ENCODE measurements around the gene FILIP1.

Gene FILIP1

GRCh38 chr6:75382634-75382900 lies 111.0 kb downstream of the FILIP1 start:
- no peaks in the 10 kb centered on the region for H3F3A ChIP-seq (ENCODE audit: low read depth)
- no peaks in the 10 kb centered on the region for H3K36me3 ChIP-seq (ENCODE audit: insufficient read depth, low read length)
- TF ChIP-seq EZH2phosphoT487 (IDR thresholded peaks at IDR 0.05; ENCODE audit: borderline replicate concordance): no peak
- TF ChIP-seq, protein P1, sequence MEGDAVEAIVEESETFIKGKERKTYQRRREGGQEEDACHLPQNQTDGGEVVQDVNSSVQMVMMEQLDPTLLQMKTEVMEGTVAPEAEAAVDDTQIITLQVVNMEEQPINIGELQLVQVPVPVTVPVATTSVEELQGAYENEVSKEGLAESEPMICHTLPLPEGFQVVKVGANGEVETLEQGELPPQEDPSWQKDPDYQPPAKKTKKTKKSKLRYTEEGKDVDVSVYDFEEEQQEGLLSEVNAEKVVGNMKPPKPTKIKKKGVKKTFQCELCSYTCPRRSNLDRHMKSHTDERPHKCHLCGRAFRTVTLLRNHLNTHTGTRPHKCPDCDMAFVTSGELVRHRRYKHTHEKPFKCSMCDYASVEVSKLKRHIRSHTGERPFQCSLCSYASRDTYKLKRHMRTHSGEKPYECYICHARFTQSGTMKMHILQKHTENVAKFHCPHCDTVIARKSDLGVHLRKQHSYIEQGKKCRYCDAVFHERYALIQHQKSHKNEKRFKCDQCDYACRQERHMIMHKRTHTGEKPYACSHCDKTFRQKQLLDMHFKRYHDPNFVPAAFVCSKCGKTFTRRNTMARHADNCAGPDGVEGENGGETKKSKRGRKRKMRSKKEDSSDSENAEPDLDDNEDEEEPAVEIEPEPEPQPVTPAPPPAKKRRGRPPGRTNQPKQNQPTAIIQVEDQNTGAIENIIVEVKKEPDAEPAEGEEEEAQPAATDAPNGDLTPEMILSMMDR (conservative IDR thresholded peaks at IDR 0.05; ENCODE audit: low read length): no peak
- H3K4me2 ChIP-seq (ENCODE audit: low read depth, low read length, poor library complexity, severe bottlenecking): no peak overlapping the region
- H2AFZ ChIP-seq (ENCODE audit: low read length): no peak overlapping the region
- H3K27me3 ChIP-seq (ENCODE audit: insufficient read depth, low read length, poor library complexity, severe bottlenecking): no peaks in the 10 kb centered on the region
- H3K9me3 ChIP-seq (ENCODE audit: insufficient read depth, low read depth, low read length): no peaks in the 10 kb centered on the region
- H4K20me1 ChIP-seq (ENCODE audit: insufficient read depth, low read length, poor library complexity, severe bottlenecking): no peaks in the 10 kb centered on the region
- no peak overlapping the region for H3K9ac ChIP-seq (ENCODE audit: low read depth, low read length, poor library complexity, severe bottlenecking)
- no peaks in the 10 kb centered on the region for H3K79me2 ChIP-seq (ENCODE audit: insufficient read depth, low read length)
- H3K9me2 ChIP-seq (replicated peaks; ENCODE audit: low read depth, low read length): no peaks in the 10 kb centered on the region
- H3K4me3 ChIP-seq (ENCODE audit: low read length, poor library complexity, severe bottlenecking): no peak overlapping the region
- H3K4me1 ChIP-seq (ENCODE audit: insufficient read depth, low read length, poor library complexity, severe bottlenecking): no peaks in the 10 kb centered on the region

DNA sequence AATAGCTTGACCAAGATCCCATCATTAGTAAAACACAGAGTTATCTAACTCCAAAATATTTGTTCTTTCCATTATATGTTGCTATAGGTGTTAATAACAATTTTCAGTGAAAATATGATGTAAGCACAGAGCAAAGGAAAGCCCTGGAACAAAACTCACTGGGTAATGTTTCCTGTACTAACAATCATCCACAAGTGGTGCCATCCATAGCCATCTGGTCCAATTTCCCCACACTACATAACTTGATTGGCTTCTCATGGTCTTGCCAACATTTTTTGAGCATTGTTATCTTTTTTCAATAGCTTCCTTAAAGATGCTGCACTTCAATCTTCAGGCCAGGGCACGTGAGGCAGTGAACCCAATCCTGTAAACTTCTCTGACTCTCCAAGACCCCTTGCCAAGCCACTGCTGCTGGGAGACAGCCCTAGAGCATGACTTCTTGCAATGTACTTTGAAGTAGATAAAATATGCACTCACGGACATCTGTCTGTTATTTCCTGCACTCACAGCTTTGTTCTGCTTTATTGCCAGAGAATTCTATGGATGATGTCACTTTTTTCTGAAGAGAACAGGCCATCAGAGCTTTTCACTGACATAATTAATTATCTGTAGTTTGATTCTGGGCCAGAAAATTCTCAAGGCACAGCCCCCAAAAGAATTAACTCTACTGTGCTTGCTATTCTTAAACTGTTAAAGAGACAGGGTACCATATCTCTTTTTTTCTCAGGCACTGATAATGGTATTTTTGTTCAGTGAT lies 111.5 kb downstream of the FILIP1 start:
- no peaks in the 10 kb centered on the region for H3K27me3 ChIP-seq (ENCODE audit: insufficient read depth, low read length, poor library complexity, severe bottlenecking)
- H3K79me2 ChIP-seq (ENCODE audit: insufficient read depth, low read length): no peaks in the 10 kb centered on the region
- no peaks in the 10 kb centered on the region for H3K9me2 ChIP-seq (replicated peaks; ENCODE audit: low read depth, low read length)
- no peak overlapping the region for H2AFZ ChIP-seq (ENCODE audit: low read length)
- no peaks in the 10 kb centered on the region for H3K9me3 ChIP-seq (ENCODE audit: insufficient read depth, low read depth, low read length)
- H3K9ac ChIP-seq (ENCODE audit: low read depth, low read length, poor library complexity, severe bottlenecking): no peak overlapping the region
- H3K4me1 ChIP-seq (ENCODE audit: insufficient read depth, low read length, poor library complexity, severe bottlenecking): no peaks in the 10 kb centered on the region
- H3K4me2 ChIP-seq (ENCODE audit: low read depth, low read length, poor library complexity, severe bottlenecking): no peak overlapping the region
- no peaks in the 10 kb centered on the region for H4K20me1 ChIP-seq (ENCODE audit: insufficient read depth, low read length, poor library complexity, severe bottlenecking)
- H3F3A ChIP-seq (ENCODE audit: low read depth): no peaks in the 10 kb centered on the region
- H3K4me3 ChIP-seq (ENCODE audit: low read length, poor library complexity, severe bottlenecking): no peak overlapping the region
- no peak for TF ChIP-seq EZH2phosphoT487 (IDR thresholded peaks at IDR 0.05; ENCODE audit: borderline replicate concordance)
- no peaks in the 10 kb centered on the region for H3K36me3 ChIP-seq (ENCODE audit: insufficient read depth, low read length)

- Histone ChIP-seq H3K4me3 (ENCODE audit: low read length, poor library complexity, severe bottlenecking) (no peak overlapping the region), H3F3A (ENCODE audit: low read depth) (no peaks in the 10 kb centered on the region), H3K36me3 (ENCODE audit: insufficient read depth, low read length) (no peaks in the 10 kb centered on the region), H3K27me3 (ENCODE audit: insufficient read depth, low read length, poor library complexity, severe bottlenecking) (no peaks in the 10 kb centered on the region), H2AFZ (ENCODE audit: low read length) (no peak overlapping the region), H3K9me3 (ENCODE audit: insufficient read depth, low read depth, low read length) (no peaks in the 10 kb centered on the region), H4K20me1 (ENCODE audit: insufficient read depth, low read length, poor library complexity, severe bottlenecking) (no peaks in the 10 kb centered on the region), H3K4me2 (ENCODE audit: low read depth, low read length, poor library complexity, severe bottlenecking) (no peak overlapping the region), H3K79me2 (ENCODE audit: insufficient read depth, low read length) (no peaks in the 10 kb centered on the region), H3K9me2 (replicated peaks; ENCODE audit: low read depth, low read length) (no peaks in the 10 kb centered on the region), H3K9ac (ENCODE audit: low read depth, low read length, poor library complexity, severe bottlenecking) (no peak overlapping the region), H3K4me1 (ENCODE audit: insufficient read depth, low read length, poor library complexity, severe bottlenecking) (no peaks in the 10 kb centered on the region)
- TF ChIP-seq, protein P1 (conservative IDR thresholded peaks at IDR 0.05; ENCODE audit: low read length): no peak
- TF ChIP-seq EZH2phosphoT487 (IDR thresholded peaks at IDR 0.05; ENCODE audit: borderline replicate concordance): no peak
Observed at GRCh38 chr6:75379536-75379935, 114.1 kb downstream of the FILIP1 start.

DNA sequence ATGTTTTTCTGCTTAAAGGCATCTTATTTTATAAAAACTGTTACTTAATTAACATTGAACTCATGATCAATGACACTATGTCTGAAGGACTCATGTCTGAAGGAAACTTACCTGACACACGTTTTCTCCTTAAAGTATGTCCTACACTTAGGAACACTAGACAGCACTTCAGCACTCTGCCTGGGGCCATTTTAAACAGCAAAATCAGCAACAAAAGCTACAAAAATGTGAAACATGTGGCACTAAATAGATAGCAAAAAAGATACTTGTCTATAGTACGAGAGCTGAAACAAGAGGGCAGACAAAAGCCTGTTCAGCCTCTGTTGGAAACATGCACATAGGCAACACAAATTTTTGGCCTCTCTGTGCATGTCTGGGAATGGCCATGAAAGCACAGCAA lies 115.5 kb downstream of the FILIP1 start:
- Histone ChIP-seq H4K20me1 (ENCODE audit: insufficient read depth, low read length, poor library complexity, severe bottlenecking) (no peaks in the 10 kb centered on the region), H3F3A (ENCODE audit: low read depth) (no peaks in the 10 kb centered on the region), H3K9me3 (ENCODE audit: insufficient read depth, low read depth, low read length) (no peaks in the 10 kb centered on the region), H3K27me3 (ENCODE audit: insufficient read depth, low read length, poor library complexity, severe bottlenecking) (no peaks in the 10 kb centered on the region), H3K4me2 (ENCODE audit: low read depth, low read length, poor library complexity, severe bottlenecking) (no peak overlapping the region), H3K79me2 (ENCODE audit: insufficient read depth, low read length) (no peaks in the 10 kb centered on the region), H2AFZ (ENCODE audit: low read length) (no peak overlapping the region), H3K9me2 (replicated peaks; ENCODE audit: low read depth, low read length) (no peaks in the 10 kb centered on the region), H3K4me1 (ENCODE audit: insufficient read depth, low read length, poor library complexity, severe bottlenecking) (no peaks in the 10 kb centered on the region), H3K9ac (ENCODE audit: low read depth, low read length, poor library complexity, severe bottlenecking) (no peak overlapping the region), H3K36me3 (ENCODE audit: insufficient read depth, low read length) (no peaks in the 10 kb centered on the region), H3K4me3 (ENCODE audit: low read length, poor library complexity, severe bottlenecking) (no peak overlapping the region)
- TF ChIP-seq, protein P1 (conservative IDR thresholded peaks at IDR 0.05; ENCODE audit: low read length): no peak
- no peak for TF ChIP-seq EZH2phosphoT487 (IDR thresholded peaks at IDR 0.05; ENCODE audit: borderline replicate concordance)

Measured in Loucy (cell line).